Stimulated activated CD8-positive, alpha-beta memory T cell treated with anti-CD3 and anti-CD28 coated beads, Interleukin-4, amount 100 ng/mL, for 24 hours (primary cell): ENCODE results near the gene EFCAB11.
A peak's percentile ranks its signal among the peaks of the same experiment; 100 is the strongest.

ENCODE experiments used
- DNase-seq: peaks from one replicate; pipeline ENCODE4 v3.0.0-alpha.2; 2020; ENCODE audit warnings: low read depth

Gene EFCAB11, protein sequence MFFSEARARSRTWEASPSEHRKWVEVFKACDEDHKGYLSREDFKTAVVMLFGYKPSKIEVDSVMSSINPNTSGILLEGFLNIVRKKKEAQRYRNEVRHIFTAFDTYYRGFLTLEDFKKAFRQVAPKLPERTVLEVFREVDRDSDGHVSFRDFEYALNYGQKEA

GRCh38 chr14:89954070-89955021 is at the start of gene EFCAB11:
Gene EFCAB11 (minus strand): TSS chr14:89954730. CDS start chr14:89954660, 70 bp downstream.
- DNase-seq, result peak; percentile 90

DNA sequence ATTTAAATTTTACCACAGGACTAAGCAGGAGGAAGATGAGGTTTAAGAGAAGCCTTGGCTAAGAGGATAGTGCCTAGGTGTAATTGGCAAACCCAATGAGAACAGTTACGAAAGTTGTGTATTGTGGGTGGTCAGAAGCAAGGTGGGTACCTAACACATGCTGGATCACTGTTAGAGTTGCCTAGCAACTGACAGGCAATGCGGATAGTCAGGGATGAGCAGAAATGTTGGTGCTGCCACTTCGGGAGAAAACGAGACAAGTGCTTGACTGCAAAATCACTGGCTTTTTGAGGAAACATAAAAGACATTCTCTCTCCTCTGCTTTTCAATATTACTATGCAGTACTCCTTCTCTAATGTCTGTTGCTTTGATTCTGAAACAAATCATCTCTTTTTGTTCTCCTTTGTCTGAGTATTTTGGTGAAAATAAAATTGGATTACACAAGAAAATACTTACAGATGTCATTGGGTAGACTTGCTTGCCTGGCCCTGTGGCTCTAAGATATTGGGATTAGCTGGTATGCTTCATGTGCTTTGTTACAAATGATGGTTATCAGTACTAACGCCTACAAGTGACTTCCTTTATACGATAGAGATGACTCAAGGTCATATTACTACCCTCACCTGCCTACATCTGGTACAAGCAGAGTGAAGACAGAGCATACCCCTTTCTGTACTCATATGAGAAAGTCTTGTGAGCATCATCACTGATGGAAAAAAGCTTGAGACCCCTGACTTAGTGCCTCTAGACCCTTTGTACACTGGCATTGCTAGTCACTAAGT is 49.2 kb upstream of the EFCAB11 start:
- DNase-seq, result no peak

- DNase-seq, result no peak
These were observed 46.4 kb upstream of the EFCAB11 start for GRCh38 chr14:90000935-90001334.

DNA sequence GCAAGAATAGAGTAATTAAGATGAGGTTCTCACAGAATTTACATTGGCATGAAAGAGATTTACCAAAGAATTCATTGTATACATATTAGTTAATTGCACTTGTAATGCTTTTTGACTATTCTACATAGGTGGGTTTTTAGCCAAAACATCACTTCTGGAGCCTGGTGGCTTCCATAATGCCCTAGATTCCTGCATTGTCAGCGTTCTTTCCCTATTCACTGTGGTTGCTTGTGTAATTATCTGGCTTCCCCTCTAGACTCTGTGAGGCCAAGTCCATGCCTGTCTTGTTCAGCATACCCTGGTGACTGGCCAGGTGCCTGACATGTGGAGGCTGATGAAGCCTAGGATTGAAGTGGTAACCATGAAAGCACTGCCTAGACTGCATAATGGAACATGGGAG is 42.4 kb upstream of the EFCAB11 start:
- DNase-seq, result no peak

- no peak for DNase-seq
These were observed 37.7 kb upstream of the EFCAB11 start for GRCh38 chr14:89992273-89992672.

- no peak for DNase-seq
These were observed 36.2 kb upstream of the EFCAB11 start for GRCh38 chr14:89990623-89991275.

GRCh38 chr14:89990218-89990617 is 35.7 kb upstream of the EFCAB11 start:
- DNase-seq, result no peak

- DNase-seq, result no peak
These were observed 34.3 kb upstream of the EFCAB11 start for GRCh38 chr14:89988787-89989186.

DNA sequence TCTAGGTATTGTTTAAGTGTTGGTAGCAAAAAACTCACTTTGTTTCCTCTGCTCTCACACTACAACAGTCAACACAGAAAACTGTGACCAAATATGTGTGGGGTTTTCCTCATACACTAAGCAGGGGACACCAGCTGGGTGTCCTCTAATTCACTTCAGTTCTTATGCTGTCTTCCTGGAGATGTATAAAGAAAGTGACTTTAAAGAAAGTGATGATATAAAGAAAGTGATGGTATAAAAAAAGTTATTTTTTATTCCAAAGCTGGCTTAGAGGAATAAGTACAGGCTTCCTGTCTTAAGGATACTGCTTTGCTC is 32.6 kb upstream of the EFCAB11 start:
- DNase-seq, result no peak

DNA sequence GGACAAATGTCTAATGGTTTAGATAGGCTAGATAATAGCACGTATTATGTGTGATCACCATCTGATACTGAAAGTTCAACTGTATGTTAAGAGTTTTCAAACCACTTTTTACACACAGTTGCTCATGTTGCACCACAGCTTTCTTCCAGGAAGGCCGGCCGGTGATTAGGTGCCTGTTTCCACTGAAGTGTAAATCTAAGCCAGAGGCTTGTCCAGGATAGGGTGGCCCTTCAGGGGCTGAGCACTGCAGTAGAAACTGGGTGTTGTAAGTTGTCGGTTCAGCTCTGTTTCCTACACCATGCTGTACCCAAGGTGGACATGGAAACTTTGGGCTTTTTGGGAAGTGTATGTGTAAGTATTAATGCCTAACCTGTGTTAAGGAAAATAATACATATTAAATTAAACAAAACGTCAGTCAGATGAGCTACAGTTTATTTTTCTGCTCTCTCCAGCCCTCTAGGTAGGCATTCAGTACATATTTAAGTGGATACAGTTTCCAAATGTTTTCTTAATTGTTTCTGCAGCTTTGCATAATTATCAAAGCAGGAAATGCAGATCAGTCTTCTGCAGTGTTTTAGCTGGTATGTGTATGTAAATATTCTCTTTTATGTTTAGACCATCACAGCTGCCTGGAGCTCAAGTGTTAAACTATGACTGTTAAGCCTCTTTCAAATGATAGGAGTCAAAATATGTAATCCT is 32.1 kb upstream of the EFCAB11 start:
- no peak for DNase-seq

- DNase-seq, result no peak
These were observed 28.8 kb upstream of the EFCAB11 start for GRCh38 chr14:89983375-89983774.

DNA sequence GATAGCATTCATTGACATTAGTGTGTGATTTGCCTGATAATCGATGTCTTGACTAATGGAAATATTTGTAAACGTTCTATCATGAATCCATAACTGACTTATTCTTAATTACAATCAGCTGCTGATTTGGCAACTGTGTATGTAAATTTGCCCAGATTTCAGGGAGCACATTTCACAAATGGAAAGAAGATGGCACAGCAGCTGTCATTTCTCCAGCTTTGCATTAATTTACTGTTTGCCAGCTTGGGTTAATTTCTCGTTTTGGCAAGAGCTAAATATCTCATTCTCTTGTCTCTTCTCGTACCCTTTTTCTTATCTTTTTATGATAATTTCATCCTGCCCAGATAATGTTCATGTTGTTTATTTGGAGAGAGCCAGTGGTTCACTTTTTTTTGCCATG is 24.1 kb upstream of the EFCAB11 start:
- no peak for DNase-seq

DNA sequence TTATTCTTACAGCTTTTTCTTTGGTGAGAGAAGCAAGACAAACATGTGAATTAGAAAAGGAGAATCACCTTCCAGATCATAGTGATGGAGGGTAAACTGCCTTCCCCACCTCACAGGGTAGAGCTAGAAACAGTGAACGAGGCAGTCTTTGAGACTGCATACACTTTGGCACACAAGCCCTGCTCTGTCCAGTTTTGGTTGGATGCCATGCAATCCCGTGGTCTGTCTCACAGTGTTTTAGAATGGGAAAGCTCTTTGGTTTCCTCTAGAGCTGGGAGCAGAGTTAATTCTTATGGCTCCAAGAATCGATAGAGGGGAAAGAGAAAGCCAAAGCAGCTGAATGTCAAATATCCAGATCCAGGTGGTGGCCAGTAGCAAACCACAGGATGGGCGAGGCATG is 23.1 kb upstream of the EFCAB11 start:
- DNase-seq, result no peak

DNA sequence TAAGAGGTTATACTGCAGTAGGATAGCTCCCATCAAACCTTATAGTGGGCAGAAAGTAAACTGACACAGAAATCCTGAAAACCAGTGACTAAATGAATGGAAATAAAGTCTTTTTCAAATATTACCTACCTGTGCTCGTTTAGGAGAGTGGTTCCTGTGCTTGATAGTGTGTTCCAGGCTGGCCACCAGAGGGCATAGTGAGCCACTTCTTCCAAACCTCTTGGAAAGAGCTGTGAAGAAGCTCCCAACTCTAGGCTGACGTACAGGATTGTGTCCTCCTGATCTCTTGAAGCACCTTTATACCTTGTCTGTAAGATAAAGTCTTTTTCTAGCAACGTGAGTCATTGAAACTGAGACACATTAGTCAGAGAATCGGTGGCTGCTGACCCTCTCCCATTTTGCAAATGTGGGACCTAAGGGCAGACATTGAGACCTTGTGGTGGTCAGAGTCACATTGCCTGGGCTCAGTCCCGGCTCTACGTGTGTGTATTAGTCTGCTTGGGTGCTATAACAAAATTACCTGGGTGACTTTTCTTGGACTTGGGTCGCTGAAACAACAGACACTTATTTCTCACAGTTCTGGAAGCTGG is 18.8 kb upstream of the EFCAB11 start:
- DNase-seq, result peak; percentile 26

GRCh38 chr14:89965839-89966238 is 11.3 kb upstream of the EFCAB11 start:
- no peak for DNase-seq

- DNase-seq, result no peak
These were observed 8.9 kb upstream of the EFCAB11 start for GRCh38 chr14:89963288-89963978.

DNA sequence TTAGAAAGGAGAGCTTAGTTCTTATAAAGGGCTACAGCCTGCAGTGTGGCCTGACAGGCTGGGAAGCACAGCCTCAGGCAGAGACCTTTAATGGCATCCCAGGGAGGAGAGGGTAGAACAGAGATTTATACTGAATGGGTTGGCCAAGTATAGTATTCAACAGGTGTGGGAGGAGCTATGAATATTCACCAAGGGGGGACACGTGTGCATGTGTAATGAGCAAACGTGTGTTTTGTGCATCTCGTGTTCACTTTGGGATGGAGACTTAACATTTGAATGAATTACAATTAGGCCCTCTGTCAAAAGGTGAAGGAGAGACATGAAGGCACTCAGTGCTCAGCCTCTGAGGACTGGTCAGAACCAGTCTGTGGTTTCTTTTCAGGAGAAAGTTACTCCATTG is 6.4 kb upstream of the EFCAB11 start:
- no peak for DNase-seq

DNA sequence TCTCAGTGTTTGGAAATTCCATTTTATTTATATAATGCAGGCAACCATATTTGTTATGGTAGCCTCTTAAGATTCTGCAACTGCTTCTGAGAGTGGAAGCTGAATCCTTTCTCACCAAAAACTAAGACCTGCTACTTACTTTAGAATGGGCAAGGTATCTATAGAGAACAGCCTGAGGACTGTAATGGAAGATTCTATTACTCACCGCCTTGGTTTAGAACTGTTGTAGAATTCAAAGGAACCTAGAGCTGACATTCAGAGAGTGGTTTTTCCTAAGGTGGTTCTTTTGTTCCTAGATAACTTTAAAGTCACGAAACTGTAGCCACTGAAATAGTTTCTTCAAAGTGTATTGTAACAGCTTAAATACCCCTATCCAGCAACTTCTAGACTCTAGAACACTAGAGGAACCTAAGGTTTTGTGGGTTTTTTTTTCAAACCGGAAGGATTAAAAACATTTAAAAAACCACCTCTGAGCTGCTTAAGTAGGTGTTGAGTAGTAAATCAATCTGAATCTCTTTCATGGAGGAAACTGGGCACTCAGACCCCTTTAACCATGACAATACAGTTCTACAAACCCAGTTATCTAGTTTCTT is 5.4 kb upstream of the EFCAB11 start:
- no peak for DNase-seq

DNA sequence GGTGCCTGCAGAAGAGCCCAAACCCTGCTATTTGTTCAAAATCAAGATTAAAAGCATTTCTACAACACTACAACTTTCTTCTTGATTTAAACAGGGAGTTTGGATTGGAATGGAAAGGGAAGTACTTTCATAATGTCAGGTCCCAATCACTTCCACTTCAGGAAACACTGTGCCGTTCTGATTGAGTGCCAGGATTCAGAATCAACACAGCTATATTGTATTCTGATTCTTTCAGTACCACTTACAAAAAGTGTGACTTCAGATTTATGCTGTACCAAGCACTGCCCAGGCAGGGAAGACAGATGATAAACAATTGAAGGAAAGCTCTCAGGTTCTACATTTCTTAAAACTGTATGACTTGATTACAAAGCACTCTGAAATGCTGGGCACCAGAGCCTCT is 4.4 kb upstream of the EFCAB11 start:
- DNase-seq, result no peak

DNA sequence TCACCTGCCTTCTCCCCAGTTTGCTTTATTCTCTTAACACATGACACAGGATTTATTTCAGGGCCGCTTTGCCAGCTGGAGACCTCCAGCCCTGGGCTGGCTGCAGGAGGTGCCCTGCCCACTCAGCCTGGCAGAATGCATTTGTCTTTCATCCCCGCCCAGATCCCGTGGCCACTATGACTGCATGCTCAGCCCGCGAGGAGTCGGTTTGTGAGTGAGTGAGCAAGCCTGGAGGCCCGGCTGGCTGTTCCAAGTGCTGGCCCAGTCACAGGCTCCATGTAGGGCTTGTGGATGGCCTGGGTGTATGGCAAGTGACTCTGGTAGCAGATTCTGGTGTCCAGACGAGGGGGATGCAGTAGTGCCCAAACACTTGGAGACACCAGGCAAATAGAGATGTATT is 3.3 kb upstream of the EFCAB11 start:
- DNase-seq, result no peak
